H1 (cell line): Measurements from ENCODE around the gene ZNF593. TPM values are rescaled to one million over a fixed set of nuclear protein-coding genes. Genes with fewer than 3 reads are reported as not detected.

Source experiments
- CBX8 ChIP-seq: fragments of 300-800, 300-1000 bp; sonication (generic); IDR thresholded peaks from 2 replicates; pipeline ENCODE4 v1.7.1; 2016; ENCODE audit warnings: low read depth, low read length, borderline replicate concordance
- EP300 ChIP-seq, 2 experiments: IDR thresholded peaks; 1 replicate in 1 of 2; 2 replicates in 1 of 2; pipeline ENCODE4 v1.6.1; 2011 to 2012; ENCODE audit warnings: low read depth in 2 of 2, low read length in 2 of 2, mild to moderate bottlenecking in 2 of 2, borderline replicate concordance in 1 of 2, inconsistent platforms in 1 of 2, moderate library complexity in 1 of 2
- GABPA ChIP-seq: IDR thresholded peaks from 2 replicates; pipeline ENCODE4 v1.6.1; 2011; ENCODE audit warnings: mild to moderate bottlenecking, low read length, moderate library complexity, borderline replicate concordance; ENCODE audit not compliant: insufficient read depth
- RXRA ChIP-seq: IDR thresholded peaks from 2 replicates; pipeline ENCODE4 v1.6.1; 2011; ENCODE audit warnings: low read depth, mild to moderate bottlenecking, low read length, moderate library complexity; ENCODE audit not compliant: insufficient read depth
- SAP30 ChIP-seq: fragments of 300-600 bp; sonication (generic); IDR thresholded peaks from 2 replicates; pipeline ENCODE4 v1.7.1; 2012; ENCODE audit warnings: low read length, moderate library complexity, mild to moderate bottlenecking, inconsistent platforms; ENCODE audit not compliant: insufficient read depth, insufficient replicate concordance
- SP1 ChIP-seq: IDR thresholded peaks from 2 replicates; pipeline ENCODE4 v1.6.1; 2011; ENCODE audit warnings: low read depth, low read length
- polyA plus RNA-seq, 7 experiments: library from polyadenylated mRNA; depleted of rRNA in 3 of 7; stranded (reverse) in 5 of 7; unstranded in 2 of 7; fragments of >200 nt in 5 of 7; fragments of 200-250 nt in 2 of 7; gene quantifications; 1 replicate in 5 of 7; 2 replicates in 1 of 7; 4 replicates in 1 of 7; pipeline versions ENCODE4 v1.2.1 to v1.2.3, GENCODE V29; 2011 to 2013; ENCODE audit warnings: missing spikeins in 2 of 7, mixed read lengths in 2 of 7
- total RNA-seq: library from RNA; stranded (reverse); fragmentation: NEBNext Ultra II Directional; extraction: Animal tissue kit (Norgen Biotek cat#: 25700); gene quantifications from 2 replicates; pipeline ENCODE4 v1.2.1, GENCODE V29; 2021
- TF ChIP-seq, protein P1 (sequence below): fragments of 300-600 bp; sonication (generic); IDR thresholded peaks from 2 replicates; pipeline ENCODE4 v1.7.1; 2012; ENCODE audit warnings: low read length, moderate library complexity, mild to moderate bottlenecking, inconsistent platforms; ENCODE audit not compliant: insufficient replicate concordance
- TF ChIP-seq, protein P2 (sequence below): IDR thresholded peaks from 2 replicates; pipeline ENCODE4 v1.6.1; 2012; ENCODE audit warnings: low read length, inconsistent platforms

Gene ZNF593
- total and polyA plus RNA-seq, 2 of the 8 experiments (the other 6 are each of a cell fraction or from before 2014, with no cell fraction given), result 38.2 to 68.0 TPM

DNA sequence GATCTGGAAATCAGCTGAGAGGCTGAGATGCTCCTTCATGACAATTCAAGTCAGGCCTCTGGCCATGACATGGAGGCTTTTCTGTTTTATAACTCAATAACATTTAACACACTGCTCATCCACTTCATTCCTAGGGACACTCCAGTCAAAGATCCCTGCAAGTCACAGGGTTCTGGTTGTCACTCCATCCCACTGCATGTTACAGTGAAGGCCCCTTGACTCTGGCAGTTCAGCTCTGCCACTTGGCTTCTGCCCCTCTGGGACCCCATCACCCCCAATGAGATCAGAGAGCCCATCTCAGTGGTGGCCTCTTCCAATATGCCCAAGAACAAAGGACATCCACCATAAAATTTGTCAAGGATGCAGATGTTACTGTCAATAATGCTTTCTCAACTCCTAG, 20.8 kb upstream of the ZNF593 start (continued):
- TF ChIP-seq, protein P1, sequence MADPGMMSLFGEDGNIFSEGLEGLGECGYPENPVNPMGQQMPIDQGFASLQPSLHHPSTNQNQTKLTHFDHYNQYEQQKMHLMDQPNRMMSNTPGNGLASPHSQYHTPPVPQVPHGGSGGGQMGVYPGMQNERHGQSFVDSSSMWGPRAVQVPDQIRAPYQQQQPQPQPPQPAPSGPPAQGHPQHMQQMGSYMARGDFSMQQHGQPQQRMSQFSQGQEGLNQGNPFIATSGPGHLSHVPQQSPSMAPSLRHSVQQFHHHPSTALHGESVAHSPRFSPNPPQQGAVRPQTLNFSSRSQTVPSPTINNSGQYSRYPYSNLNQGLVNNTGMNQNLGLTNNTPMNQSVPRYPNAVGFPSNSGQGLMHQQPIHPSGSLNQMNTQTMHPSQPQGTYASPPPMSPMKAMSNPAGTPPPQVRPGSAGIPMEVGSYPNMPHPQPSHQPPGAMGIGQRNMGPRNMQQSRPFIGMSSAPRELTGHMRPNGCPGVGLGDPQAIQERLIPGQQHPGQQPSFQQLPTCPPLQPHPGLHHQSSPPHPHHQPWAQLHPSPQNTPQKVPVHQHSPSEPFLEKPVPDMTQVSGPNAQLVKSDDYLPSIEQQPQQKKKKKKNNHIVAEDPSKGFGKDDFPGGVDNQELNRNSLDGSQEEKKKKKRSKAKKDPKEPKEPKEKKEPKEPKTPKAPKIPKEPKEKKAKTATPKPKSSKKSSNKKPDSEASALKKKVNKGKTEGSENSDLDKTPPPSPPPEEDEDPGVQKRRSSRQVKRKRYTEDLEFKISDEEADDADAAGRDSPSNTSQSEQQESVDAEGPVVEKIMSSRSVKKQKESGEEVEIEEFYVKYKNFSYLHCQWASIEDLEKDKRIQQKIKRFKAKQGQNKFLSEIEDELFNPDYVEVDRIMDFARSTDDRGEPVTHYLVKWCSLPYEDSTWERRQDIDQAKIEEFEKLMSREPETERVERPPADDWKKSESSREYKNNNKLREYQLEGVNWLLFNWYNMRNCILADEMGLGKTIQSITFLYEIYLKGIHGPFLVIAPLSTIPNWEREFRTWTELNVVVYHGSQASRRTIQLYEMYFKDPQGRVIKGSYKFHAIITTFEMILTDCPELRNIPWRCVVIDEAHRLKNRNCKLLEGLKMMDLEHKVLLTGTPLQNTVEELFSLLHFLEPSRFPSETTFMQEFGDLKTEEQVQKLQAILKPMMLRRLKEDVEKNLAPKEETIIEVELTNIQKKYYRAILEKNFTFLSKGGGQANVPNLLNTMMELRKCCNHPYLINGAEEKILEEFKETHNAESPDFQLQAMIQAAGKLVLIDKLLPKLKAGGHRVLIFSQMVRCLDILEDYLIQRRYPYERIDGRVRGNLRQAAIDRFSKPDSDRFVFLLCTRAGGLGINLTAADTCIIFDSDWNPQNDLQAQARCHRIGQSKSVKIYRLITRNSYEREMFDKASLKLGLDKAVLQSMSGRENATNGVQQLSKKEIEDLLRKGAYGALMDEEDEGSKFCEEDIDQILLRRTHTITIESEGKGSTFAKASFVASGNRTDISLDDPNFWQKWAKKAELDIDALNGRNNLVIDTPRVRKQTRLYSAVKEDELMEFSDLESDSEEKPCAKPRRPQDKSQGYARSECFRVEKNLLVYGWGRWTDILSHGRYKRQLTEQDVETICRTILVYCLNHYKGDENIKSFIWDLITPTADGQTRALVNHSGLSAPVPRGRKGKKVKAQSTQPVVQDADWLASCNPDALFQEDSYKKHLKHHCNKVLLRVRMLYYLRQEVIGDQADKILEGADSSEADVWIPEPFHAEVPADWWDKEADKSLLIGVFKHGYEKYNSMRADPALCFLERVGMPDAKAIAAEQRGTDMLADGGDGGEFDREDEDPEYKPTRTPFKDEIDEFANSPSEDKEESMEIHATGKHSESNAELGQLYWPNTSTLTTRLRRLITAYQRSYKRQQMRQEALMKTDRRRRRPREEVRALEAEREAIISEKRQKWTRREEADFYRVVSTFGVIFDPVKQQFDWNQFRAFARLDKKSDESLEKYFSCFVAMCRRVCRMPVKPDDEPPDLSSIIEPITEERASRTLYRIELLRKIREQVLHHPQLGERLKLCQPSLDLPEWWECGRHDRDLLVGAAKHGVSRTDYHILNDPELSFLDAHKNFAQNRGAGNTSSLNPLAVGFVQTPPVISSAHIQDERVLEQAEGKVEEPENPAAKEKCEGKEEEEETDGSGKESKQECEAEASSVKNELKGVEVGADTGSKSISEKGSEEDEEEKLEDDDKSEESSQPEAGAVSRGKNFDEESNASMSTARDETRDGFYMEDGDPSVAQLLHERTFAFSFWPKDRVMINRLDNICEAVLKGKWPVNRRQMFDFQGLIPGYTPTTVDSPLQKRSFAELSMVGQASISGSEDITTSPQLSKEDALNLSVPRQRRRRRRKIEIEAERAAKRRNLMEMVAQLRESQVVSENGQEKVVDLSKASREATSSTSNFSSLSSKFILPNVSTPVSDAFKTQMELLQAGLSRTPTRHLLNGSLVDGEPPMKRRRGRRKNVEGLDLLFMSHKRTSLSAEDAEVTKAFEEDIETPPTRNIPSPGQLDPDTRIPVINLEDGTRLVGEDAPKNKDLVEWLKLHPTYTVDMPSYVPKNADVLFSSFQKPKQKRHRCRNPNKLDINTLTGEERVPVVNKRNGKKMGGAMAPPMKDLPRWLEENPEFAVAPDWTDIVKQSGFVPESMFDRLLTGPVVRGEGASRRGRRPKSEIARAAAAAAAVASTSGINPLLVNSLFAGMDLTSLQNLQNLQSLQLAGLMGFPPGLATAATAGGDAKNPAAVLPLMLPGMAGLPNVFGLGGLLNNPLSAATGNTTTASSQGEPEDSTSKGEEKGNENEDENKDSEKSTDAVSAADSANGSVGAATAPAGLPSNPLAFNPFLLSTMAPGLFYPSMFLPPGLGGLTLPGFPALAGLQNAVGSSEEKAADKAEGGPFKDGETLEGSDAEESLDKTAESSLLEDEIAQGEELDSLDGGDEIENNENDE, result no peak
- TF ChIP-seq GABPA (no peak), SP1 (no peak), CBX8 (no peak), RXRA (no peak), SAP30 (no peak), EP300 (IDR thresholded peaks at IDR 0.05; ENCODE audit: borderline replicate concordance in 1 of 2, low read depth in 2 of 2, low read length in 2 of 2) (no peak)
- TF ChIP-seq, protein P2, sequence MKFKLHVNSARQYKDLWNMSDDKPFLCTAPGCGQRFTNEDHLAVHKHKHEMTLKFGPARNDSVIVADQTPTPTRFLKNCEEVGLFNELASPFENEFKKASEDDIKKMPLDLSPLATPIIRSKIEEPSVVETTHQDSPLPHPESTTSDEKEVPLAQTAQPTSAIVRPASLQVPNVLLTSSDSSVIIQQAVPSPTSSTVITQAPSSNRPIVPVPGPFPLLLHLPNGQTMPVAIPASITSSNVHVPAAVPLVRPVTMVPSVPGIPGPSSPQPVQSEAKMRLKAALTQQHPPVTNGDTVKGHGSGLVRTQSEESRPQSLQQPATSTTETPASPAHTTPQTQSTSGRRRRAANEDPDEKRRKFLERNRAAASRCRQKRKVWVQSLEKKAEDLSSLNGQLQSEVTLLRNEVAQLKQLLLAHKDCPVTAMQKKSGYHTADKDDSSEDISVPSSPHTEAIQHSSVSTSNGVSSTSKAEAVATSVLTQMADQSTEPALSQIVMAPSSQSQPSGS, result no peak
